Lung (tissue), 12 donors: ENCODE data around the gene SLC45A3. TPM values are rescaled to one million over a fixed set of nuclear protein-coding genes. Genes with fewer than 3 reads are reported as not detected.

Experiments
- ATAC-seq: fragments of 200-7000 bp; cut with Tn5 transposase; one replicate; pipeline ENCODE4 v1.9.1; 2020; ENCODE audit warnings: moderate number of reproducible peaks; ENCODE audit not compliant: insufficient read depth, low FRiP score
- DNase-seq, 3 donors: peaks; one replicate each; pipeline ENCODE4 v3.0.0-alpha.2; 2013 to 2017
- H3K27ac ChIP-seq, 2 donors: one replicate each; pipeline ENCODE4 v1.5.1; 2013; ENCODE audit warnings: mild to moderate bottlenecking in 2 of 2, moderate library complexity in 2 of 2, control low read depth in 1 of 2, inconsistent platforms in 1 of 2, low read depth in 1 of 2, low read length in 1 of 2
- H3K27me3 ChIP-seq, 3 donors: one replicate each; pipeline ENCODE4 v1.5.1; 2013; ENCODE audit warnings: low read length in 2 of 3; ENCODE audit not compliant: control insufficient read depth in 3 of 3, insufficient read depth in 3 of 3
- H3K36me3 ChIP-seq, 4 donors: one replicate each; pipeline ENCODE4 v1.5.1; 2013; ENCODE audit warnings: low read length in 4 of 4, mild to moderate bottlenecking in 1 of 4, moderate library complexity in 1 of 4; ENCODE audit not compliant: control insufficient read depth in 4 of 4, insufficient read depth in 4 of 4
- H3K4me1 ChIP-seq, 5 donors: one replicate each; pipeline ENCODE4 v1.5.1; 2013; ENCODE audit warnings: low read length in 5 of 5, mild to moderate bottlenecking in 2 of 5, moderate library complexity in 1 of 5; ENCODE audit not compliant: control insufficient read depth in 5 of 5, insufficient read depth in 5 of 5
- H3K4me3 ChIP-seq: one replicate; pipeline ENCODE4 v1.5.1; 2013; ENCODE audit warnings: mild to moderate bottlenecking, control low read depth, moderate library complexity
- H3K9ac ChIP-seq, 2 donors: one replicate each; pipeline ENCODE4 v1.5.1; 2013; ENCODE audit warnings: low read length in 2 of 2, control low read depth in 1 of 2; ENCODE audit not compliant: insufficient read depth in 1 of 2
- H3K9me3 ChIP-seq, 4 donors: one replicate each; pipeline ENCODE4 v1.5.1; 2013; ENCODE audit warnings: low read length in 3 of 4, mild to moderate bottlenecking in 1 of 4, moderate library complexity in 1 of 4; ENCODE audit not compliant: control insufficient read depth in 4 of 4, insufficient read depth in 3 of 4
- WGBS, 2 donors: extraction: QIAGEN DNeasy Blood & Tissue Kit; methylation state at CpG; one replicate each; pipeline ENCODE4 v1.1.7; 2013; 5-methylcytosine and 5-hydroxymethylcytosine counted together
- polyA plus RNA-seq, 2 donors: library from polyadenylated mRNA; stranded (reverse); fragments of 200-250 nt; gene quantifications; one replicate each; pipeline ENCODE4 v1.2.1, GENCODE V29; 2013
- total RNA-seq, 2 donors: library from RNA; depleted of rRNA in 1 of 2; stranded (reverse); fragments of >200 nt in 1 of 2; gene quantifications; one replicate each; pipeline ENCODE4 v1.2.1, GENCODE V29; 2014 to 2021
- TF ChIP-seq, protein P1 (sequence below): IDR thresholded peaks from 2 replicates; pipeline ENCODE4 v1.5.1; 2012; ENCODE audit warnings: mild to moderate bottlenecking; ENCODE audit errors: control extremely low read depth, extremely low read depth
- donor health status: control.
- donor health status: control.
- donor health status: Bipolar disorder and iron deficiency.
- donor health status: healthy.
- donor health status: DM: yes; HTN: yes; CAD: no.

SLC45A3 gene
- total and polyA plus RNA-seq, 4 donors, result 2.1 to 8.6 (median 3.9) TPM

GRCh38 chr1:205612556-205612955 lies 67.8 kb downstream of the SLC45A3 start:
- 83 to 98% methylated on average over 1 of the region's 1 CpG for WGBS, 2 donors
- Histone ChIP-seq H3K4me1 (peaks cover 0 to 3% (median 0%) of the 10 kb centered on the region in 5 donors), H3K4me3 (no peak overlapping the region), H3K27me3 (no peaks in the 10 kb centered on the region), H3K9ac (no peak overlapping the region), H3K9me3 (no peaks in the 10 kb centered on the region), H3K36me3 (peaks cover 7 to 35% (median 13%) of the 10 kb centered on the region in 4 donors), H3K27ac (no peak overlapping the region)
- TF ChIP-seq, protein P1, sequence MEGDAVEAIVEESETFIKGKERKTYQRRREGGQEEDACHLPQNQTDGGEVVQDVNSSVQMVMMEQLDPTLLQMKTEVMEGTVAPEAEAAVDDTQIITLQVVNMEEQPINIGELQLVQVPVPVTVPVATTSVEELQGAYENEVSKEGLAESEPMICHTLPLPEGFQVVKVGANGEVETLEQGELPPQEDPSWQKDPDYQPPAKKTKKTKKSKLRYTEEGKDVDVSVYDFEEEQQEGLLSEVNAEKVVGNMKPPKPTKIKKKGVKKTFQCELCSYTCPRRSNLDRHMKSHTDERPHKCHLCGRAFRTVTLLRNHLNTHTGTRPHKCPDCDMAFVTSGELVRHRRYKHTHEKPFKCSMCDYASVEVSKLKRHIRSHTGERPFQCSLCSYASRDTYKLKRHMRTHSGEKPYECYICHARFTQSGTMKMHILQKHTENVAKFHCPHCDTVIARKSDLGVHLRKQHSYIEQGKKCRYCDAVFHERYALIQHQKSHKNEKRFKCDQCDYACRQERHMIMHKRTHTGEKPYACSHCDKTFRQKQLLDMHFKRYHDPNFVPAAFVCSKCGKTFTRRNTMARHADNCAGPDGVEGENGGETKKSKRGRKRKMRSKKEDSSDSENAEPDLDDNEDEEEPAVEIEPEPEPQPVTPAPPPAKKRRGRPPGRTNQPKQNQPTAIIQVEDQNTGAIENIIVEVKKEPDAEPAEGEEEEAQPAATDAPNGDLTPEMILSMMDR, result no peak
- DNase-seq, result no peak
- no peak for ATAC-seq

DNA sequence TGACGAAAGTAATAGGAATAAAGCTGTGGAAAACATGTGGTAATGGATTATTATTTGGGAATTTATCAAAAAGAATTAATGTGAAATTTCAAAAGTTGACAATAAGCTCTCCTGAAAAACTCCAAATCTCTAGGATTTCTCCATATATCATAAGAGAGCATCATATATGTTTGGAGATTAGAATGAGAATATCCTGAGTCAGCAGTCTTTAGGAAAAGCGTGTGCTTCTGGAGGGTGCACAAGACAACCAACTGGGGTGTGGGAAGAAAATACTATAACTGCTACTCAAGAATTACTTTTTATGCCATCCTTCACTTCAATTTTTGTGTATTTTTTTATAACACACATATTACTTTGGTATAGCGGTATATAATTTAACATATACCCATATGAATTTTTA lies 68.2 kb downstream of the SLC45A3 start:
- WGBS, 2 donors, result 95 to 97% methylated on average over 3 of the region's 3 CpGs
- Histone ChIP-seq H3K36me3 (peaks cover 7 to 33% (median 13%) of the 10 kb centered on the region in 4 donors), H3K9me3 (no peaks in the 10 kb centered on the region), H3K9ac (no peak overlapping the region), H3K27me3 (no peaks in the 10 kb centered on the region), H3K4me3 (no peak overlapping the region), H3K4me1 (peaks cover 0 to 3% (median 0%) of the 10 kb centered on the region in 5 donors), H3K27ac (no peak overlapping the region)
- ATAC-seq (no peak), DNase-seq (no peak)
- TF ChIP-seq, protein P1, result no peak

GRCh38 chr1:205610901-205611466 lies 69.3 kb downstream of the SLC45A3 start:
- Histone ChIP-seq H3K27me3 (no peaks in the 10 kb centered on the region), H3K4me3 (no peak overlapping the region), H3K36me3 (peaks cover 5 to 29% (median 8%) of the 10 kb centered on the region in 4 donors), H3K9me3 (no peaks in the 10 kb centered on the region), H3K4me1 (peaks cover 0 to 3% (median 0%) of the 10 kb centered on the region in 5 donors), H3K27ac (no peak overlapping the region), H3K9ac (no peak overlapping the region)
- 43 to 54% methylated on average over 3 of the region's 3 CpGs for WGBS, 2 donors
- no peak for ATAC-seq
- TF ChIP-seq, protein P1, result no peak
- no peak for DNase-seq

DNA sequence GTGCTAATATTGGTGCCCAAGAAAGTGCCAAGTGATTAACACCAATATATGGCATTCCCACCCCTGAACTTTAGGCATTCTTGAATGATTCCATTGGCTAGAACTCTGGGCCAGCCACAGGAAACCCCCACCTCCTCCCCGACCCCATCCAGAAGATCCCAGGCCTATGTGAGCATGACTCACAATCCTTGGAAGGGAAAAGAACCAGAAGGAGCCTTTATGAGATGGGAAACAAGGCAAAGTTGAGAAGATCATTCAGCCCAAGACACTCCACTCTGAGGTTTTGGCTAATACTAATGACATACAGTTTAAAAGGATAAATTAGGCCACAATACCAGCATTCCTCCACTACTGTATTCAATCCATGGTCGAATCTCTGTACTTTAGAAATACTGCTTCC lies 70.3 kb downstream of the SLC45A3 start:
- Histone ChIP-seq H3K27ac (no peak overlapping the region), H3K9me3 (no peaks in the 10 kb centered on the region), H3K36me3 (peaks cover 0 to 32% (median 6%) of the 10 kb centered on the region in 4 donors), H3K27me3 (no peaks in the 10 kb centered on the region), H3K9ac (no peak overlapping the region), H3K4me3 (no peak overlapping the region), H3K4me1 (peaks cover 0 to 3% (median 0%) of the 10 kb centered on the region in 5 donors)
- 57 to 79% methylated on average over 2 of the region's 2 CpGs for WGBS, 2 donors
- ATAC-seq (no peak), DNase-seq (no peak)
- TF ChIP-seq, protein P1, result no peak
